KBM-7 (cell line): ENCODE results near the gene GPAT3.
"Not testable (repeated sequence)": the region's sequence is repeated elsewhere in the genome, so short reads cannot be mapped to it uniquely, and the experiment has no call there.

Experiments
- DNase-seq: peaks from one replicate; pipeline ENCODE4 v3.0.0-alpha.2; 2015
- in situ Hi-C: fragments of 300-500 bp; cut with MboI; formaldehyde crosslinking; loops from 2 replicates; pipeline ENCODE4 v1.14.3; 2020; ENCODE audit warnings: low sequenced_read_pairs, low pct_unique_long_range_greater_than_20kb, mixed read lengths

GPAT3 gene

DNA sequence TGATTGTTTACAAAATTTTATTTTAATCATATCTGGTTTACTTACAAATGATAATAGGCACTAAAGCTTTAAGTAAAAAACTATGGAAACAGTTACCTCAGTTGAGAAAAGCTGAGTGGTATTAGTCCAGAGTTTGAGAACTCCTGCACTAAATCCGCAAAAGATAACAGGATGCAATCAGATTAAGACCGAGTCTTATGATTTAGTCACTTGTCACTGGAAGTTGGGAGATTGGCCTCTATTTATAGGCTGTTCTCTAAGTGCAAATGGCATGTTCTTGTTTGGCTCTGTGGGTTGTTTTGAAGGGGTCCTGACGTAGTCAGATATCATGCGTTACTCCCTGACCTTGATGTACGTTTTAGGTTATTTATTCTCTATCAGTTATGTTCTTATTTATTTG, 6.3 kb downstream of the GPAT3 start:
- DNase-seq: no peak

DNA sequence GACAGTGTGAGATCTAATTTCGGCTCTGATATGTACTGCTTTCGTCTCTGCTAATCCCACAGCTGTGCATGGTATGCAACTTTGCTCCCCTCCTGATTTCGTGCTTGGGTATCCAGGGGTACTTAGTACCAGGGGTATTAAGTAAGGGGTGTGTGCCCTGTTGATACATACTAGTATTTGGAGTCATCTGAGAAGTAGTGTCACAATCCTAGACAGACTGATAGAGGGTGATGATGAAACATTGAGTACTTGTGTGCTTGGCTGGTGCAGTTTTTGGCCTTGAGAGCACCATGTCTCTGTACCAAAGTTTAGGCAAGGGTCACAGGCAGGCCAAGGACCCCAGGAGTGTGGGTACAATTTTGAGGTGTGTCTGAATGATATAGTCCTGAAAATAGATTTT, 10.9 kb downstream of the GPAT3 start:
- no peak for DNase-seq
- in situ Hi-C loops: no loop called here

More for the DNA sequence above, 6.3 kb downstream of the GPAT3 start:
- in situ Hi-C loops: no loop called here

DNA sequence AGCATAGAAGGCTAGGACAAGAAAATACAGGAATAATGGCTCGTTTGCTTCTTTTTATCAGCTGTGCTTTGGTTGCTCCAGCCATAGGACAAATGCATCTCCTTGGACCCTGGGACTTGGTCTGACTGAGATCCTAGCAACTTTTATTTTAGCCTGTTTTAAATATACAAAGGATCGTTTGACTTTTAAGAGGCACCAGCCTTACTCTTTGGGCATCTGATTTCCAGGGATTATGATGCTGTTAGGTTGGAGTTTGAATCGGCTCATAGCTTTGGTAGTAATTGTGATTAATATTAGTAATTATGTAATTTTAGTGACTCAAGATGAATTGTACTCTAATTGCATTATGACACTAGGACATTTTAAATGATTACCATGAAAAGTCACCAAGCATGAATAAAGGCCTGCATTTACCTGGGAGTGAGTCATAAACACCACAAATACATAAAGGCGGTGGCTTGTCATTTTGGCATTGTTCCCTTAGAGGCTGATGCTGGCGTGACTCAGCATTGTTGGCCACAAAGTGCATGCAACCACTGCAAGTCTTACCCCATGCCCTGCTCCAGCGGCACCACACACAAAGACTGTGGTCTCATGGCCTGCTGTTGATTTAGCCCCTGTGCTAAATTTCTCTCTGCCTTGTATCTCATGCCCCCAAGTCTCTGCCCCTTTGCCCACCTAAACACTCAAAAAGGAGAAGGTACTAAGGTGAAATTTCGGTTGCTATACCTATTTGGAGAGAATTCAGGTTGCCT, 12.4 kb downstream of the GPAT3 start:
- in situ Hi-C loops: no loop called here
- peak; percentile 89 for DNase-seq

GRCh38 chr4:83552083-83552482, 16.2 kb downstream of the GPAT3 start:
- DNase-seq: no peak
- in situ Hi-C loops: no loop called here

- in situ Hi-C loops: no loop called here
- peak; percentile 27 for DNase-seq
Observed at GRCh38 chr4:83552924-83553323, 17.0 kb downstream of the GPAT3 start.

DNA sequence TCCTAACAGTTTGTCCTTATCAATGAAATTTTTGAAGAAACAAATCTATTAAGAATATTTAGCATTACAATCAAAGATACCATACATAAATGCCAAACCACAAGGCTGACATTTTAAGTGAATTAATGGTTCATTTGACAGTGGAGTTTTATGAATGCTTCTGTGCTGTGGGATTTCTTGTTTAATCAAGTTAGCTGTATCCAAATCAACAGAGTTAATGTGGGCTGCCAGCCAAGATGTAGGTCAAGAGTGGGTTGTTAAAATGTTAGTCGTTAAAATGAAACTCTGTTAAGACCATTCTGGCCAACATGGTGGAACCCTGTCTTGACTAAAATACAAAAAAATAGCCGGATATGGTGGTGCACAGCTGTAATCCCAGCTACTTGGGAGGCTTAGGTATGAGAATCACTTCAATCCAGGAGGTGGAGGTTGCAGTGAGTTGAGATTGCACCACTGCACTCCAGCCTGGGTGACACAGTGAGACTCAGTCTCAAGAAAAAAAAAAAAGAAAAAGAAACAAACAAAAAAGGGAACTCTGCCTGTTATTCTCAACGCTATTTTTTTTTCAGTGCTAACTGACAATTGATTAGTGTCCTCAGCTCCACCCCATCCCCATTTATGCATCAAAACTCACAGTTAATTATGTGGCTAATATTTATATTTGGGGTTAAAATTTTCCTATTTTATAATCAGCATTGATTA, 20.2 kb downstream of the GPAT3 start:
- in situ Hi-C loops: no loop called here
- peak; percentile 53 for DNase-seq

DNA sequence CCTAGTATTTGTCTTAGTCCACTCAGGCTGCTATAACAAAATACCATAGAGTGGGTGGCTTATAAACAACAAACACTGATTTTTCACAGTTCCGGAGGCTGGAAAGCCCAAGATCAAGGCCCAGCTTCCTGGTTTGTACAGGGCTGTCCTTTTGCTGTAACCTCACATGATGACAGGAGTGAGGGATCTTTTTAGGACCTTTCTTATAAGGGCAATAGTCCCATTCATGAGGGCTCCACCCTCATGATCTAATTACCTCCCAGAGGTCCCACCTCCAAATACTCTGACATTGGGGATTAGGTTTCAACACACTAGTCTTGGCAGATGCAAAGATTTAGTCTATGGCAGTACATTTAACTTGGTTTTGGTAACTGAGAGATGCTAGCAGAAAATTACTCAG, 20.9 kb downstream of the GPAT3 start:
- no peak for DNase-seq
- in situ Hi-C loops: no loop called here

DNA sequence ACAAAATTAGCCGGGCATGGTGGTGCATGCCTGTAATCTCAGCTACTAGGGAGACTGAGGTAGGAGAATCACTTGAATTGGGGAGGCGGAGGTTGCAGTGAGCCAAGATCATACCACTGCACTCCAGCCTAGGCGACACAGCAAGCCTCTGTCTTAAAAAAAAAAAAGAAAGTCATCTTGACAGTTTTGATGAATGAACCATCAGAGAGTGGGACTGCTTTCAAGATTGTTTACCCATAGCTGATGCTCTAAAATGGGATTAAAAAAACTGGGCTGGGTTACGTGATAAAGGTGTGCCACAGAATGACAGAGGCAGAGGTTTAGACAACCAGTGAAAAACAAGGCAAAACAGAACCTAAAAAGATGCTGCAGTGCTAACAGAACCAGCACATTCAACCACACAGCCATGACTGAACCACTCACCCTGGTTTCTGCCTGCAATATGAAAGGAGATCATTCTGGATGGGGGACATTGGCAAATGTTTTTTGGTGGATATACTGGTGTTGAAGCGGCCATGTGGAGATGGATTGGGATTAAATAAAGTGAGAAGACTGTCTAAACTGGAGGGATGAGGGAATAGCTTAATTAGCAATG, 22.2 kb downstream of the GPAT3 start:
- in situ Hi-C loops: no loop called here
- DNase-seq: no peak

DNA sequence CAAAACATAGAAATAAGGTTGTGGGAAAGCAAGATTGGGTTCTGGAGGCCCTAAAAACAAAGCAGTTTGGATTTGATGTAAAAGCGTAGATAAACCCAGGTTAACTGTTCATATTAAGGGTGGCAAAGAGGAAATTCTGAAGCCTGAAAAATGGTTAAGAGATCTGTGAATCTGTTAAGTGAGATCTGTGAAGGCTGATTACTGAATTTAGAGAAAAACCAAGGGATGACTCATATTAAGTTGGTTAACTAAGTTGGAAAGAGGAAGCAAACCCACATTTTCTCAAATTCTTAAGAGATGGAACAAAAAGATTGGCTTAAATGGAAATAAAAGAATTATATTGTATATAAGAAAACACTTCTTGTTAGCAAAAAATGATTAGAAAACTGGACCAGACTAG, 22.8 kb downstream of the GPAT3 start:
- in situ Hi-C loops: no loop called here
- peak; percentile 68 for DNase-seq

- DNase-seq: no peak
- in situ Hi-C loops: no loop called here
Observed at GRCh38 chr4:83560523-83560922, 24.6 kb downstream of the GPAT3 start.

GRCh38 chr4:83561381-83561780, 25.5 kb downstream of the GPAT3 start:
- DNase-seq: peak; percentile 46
- in situ Hi-C loops: no loop called here

- DNase-seq: no peak
- in situ Hi-C loops: no loop called here
Observed at GRCh38 chr4:83563998-83564397, 28.1 kb downstream of the GPAT3 start.

DNA sequence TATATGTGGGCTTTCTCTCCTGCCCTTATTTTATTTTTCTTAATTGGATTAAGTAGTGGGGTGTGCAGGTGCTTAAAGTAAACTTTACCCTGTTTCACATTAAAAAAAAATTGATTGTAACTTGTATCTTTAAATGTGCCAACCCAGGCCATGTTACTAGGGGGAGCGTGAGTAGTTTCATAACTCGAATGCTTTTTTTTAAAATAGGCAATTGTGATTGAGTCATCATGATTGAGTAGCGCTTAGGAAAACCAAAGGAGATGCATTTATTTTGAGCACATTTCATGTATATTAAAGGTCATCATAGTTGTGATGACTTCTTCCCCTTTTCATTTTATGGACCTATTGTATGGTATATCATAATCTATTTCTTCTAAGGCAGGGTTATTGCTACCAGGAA, 32.2 kb downstream of the GPAT3 start:
- in situ Hi-C loops: no loop called here
- DNase-seq: no peak

DNA sequence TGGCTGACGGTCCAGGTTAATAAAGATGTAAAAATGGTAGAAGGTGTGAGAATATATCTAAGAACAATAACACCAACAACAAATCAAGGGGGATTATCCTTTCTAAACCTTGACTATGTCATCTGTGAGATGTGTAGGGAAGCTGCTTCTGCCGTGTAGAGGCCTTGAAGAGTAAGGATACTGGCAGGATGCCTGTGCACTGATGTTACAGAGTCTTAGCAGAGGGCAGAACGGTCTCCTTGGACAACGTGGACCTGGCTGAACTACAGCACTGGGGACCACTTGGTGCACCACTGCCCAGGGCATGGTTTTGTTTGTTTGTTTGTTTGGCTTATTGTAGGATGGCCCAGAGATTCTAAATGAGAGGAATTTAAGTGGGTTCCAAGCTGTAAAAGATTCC, 33.5 kb downstream of the GPAT3 start:
- in situ Hi-C loops: no loop called here
- DNase-seq: no peak

GRCh38 chr4:83569987-83570386, 34.1 kb downstream of the GPAT3 start:
- in situ Hi-C loops: no loop called here

DNA sequence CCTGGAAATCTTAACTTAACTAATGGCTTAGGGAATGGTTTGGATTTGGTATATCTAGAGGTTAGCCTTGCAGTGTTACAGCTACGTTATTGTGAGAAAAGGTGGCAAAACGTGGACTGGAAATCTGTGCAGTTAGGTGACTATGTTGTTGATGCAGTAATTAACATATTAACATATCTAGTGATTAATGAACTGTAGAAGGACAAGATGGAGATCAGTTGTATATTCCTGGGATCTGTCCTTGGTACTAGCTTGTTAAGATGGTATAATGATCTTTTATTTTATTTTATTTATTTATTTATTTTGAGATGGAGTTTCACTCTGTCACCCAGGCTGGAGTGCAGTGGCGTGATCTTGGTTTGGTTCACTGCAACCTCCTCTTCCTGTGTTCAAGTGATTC, 36.9 kb downstream of the GPAT3 start:
- in situ Hi-C loops: no loop called here
- no peak for DNase-seq

More at GRCh38 chr4:83569987-83570386, 34.1 kb downstream of the GPAT3 start:
- peak; percentile 52 for DNase-seq

- DNase-seq: no peak
- in situ Hi-C loops: no loop called here
Observed at GRCh38 chr4:83574247-83574646, 38.3 kb downstream of the GPAT3 start.

- DNase-seq, in situ Hi-C loops: not testable (repeated sequence)
Observed at GRCh38 chr4:83576237-83576636, 40.3 kb downstream of the GPAT3 start.

DNA sequence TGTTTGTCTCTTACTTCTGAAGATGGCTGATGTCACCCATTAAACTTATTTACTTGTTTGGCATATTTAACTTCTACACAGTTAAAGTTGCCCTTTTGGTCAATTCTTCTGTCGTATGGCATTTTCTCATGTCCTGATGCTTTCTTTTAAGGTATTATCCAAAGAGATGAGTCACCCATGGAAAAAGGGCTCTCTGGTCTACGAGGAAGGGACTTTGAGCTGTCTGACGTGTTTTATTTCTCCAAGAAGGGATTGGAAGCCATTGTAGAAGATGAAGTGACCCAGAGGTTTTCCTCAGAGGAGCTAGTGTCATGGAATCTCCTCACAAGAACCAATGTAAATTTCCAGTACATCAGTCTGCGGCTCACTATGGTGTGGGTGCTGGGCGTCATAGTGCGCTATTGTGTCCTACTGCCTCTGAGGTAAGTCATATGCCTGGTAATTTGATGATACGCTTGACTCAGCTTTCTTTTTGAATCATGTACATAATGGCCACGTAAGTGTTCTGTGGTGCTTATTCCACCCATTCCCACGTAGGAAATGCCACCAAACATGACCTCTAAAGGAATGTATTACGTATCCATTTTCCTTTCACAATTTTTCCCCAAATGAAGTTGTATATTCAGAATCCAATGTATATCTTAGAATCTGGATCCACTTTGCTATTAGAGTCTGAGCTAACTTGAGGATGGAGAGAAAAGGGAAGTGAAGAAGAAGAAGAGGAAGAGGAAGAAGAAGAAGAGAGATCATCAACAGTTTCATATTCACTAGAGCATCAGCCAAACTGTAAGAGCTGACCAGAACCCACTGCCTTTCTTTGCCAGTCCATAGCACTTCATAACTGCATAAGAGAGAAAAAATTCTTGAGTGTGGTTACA, 45.7 kb downstream of the GPAT3 start:
- DNase-seq: no peak
- in situ Hi-C loops: no loop called here
